Activated CD4-positive, alpha-beta T cell treated with anti-CD3 and anti-CD28 coated beads, Interleukin-2, Interleukin-4, amounts not matched to agents 100 ng/mL and 50 ng/mL, durations not matched to agents 16 hours and 8 hours (primary cell): ENCODE measurements around the gene PRKN.

Source experiments
- DNase-seq: peaks from one replicate; pipeline ENCODE4 v3.0.0-alpha.2; 2020; ENCODE audit warnings: low spot score

The PRKN gene

GRCh38 chr6:161651949-161652348 is 1075.6 kb downstream of the PRKN start:
- no peak for DNase-seq

- no peak for DNase-seq
Observed at GRCh38 chr6:161649841-161650240, 1077.7 kb downstream of the PRKN start.

GRCh38 chr6:161649068-161649467 is 1078.5 kb downstream of the PRKN start:
- no peak for DNase-seq

GRCh38 chr6:161647234-161647633 is 1080.3 kb downstream of the PRKN start:
- DNase-seq, result no peak

- no peak for DNase-seq
Observed at GRCh38 chr6:161644521-161644920, 1083.0 kb downstream of the PRKN start.

- DNase-seq, result no peak
Observed at GRCh38 chr6:161641175-161641574, 1086.4 kb downstream of the PRKN start.

GRCh38 chr6:161639772-161640171 is 1087.8 kb downstream of the PRKN start:
- DNase-seq, result no peak

- DNase-seq, result no peak
Observed at GRCh38 chr6:161637658-161638057, 1089.9 kb downstream of the PRKN start.

- DNase-seq, result no peak
Observed at GRCh38 chr6:161636882-161637430, 1090.6 kb downstream of the PRKN start.

GRCh38 chr6:161635975-161636374 is 1091.6 kb downstream of the PRKN start:
- DNase-seq, result no peak

GRCh38 chr6:161634916-161635315 is 1092.7 kb downstream of the PRKN start:
- DNase-seq, result no peak

- DNase-seq, result no peak
Observed at GRCh38 chr6:161631676-161632194, 1095.8 kb downstream of the PRKN start.

- no peak for DNase-seq
Observed at GRCh38 chr6:161630674-161631073, 1096.9 kb downstream of the PRKN start.

GRCh38 chr6:161626132-161626676 is 1101.4 kb downstream of the PRKN start:
- no peak for DNase-seq

GRCh38 chr6:161624111-161624510 is 1103.5 kb downstream of the PRKN start:
- DNase-seq, result no peak

GRCh38 chr6:161622779-161623178 is 1104.8 kb downstream of the PRKN start:
- no peak for DNase-seq

- no peak for DNase-seq
Observed at GRCh38 chr6:161618831-161619454, 1108.6 kb downstream of the PRKN start.

GRCh38 chr6:161613711-161614110 is 1113.9 kb downstream of the PRKN start:
- DNase-seq, result no peak

GRCh38 chr6:161608771-161609170 is 1118.8 kb downstream of the PRKN start:
- DNase-seq, result no peak

GRCh38 chr6:161607696-161608297 is 1119.8 kb downstream of the PRKN start:
- DNase-seq, result no peak

GRCh38 chr6:161602359-161602758 is 1125.2 kb downstream of the PRKN start:
- DNase-seq, result no peak

GRCh38 chr6:161598896-161599295 is 1128.7 kb downstream of the PRKN start:
- DNase-seq, result no peak

GRCh38 chr6:161596807-161597520 is 1130.6 kb downstream of the PRKN start:
- DNase-seq, result no peak
